HG03520 (cell line): ENCODE results near the gene PTHLH.

Experiments
- ATAC-seq: cut with Tn5 transposase; IDR thresholded peaks from one replicate; pipeline ENCODE4 v1.9.1; 2021; ENCODE audit warnings: mild to moderate bottlenecking, moderate library complexity; ENCODE audit not compliant: unreplicated experiment

Gene PTHLH

DNA sequence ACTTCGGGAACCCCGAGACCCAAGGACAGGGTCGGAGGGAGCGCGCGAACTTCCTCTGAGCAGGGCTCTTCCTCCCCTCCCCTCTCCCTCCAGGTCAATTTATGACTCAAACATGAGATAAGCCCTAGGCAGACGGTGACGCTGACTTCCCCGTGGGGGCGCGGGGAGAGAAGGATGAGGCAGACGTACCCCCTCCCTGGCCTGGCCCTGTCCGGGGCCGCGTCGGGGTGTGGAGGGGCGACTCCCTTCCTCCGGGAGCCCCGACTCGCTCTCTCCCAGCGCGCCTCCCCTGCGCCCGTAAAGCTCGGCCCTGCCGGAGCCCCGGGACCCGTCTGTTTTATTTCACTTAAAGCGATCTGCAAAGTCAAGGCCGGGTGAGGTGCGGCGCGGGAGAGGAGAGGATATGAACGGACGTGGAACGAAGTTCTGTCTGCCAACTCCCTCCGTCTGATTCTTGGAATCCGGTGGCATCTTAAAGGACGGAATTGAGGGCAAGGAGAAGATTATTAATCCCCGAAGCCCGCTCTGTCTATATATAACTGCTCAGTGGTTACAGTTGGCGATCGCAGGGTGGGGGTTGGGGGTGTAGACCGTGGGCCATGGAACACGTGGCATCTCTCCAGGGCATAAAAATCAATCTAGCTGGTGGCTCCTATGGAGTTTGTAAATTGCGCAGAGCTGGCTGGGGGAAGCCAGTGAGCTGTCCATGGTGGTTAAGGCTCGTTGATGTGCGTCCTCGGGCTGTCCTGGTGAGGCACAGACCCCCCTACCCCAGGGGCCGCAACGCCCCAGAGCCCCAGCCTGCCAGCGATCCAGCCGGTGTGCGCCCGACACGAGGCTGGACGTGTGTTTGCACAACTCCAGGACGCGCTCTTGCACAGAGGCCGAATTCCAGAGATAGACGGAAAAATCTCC, 2.9 kb upstream of the PTHLH start:
- no peak for ATAC-seq

DNA sequence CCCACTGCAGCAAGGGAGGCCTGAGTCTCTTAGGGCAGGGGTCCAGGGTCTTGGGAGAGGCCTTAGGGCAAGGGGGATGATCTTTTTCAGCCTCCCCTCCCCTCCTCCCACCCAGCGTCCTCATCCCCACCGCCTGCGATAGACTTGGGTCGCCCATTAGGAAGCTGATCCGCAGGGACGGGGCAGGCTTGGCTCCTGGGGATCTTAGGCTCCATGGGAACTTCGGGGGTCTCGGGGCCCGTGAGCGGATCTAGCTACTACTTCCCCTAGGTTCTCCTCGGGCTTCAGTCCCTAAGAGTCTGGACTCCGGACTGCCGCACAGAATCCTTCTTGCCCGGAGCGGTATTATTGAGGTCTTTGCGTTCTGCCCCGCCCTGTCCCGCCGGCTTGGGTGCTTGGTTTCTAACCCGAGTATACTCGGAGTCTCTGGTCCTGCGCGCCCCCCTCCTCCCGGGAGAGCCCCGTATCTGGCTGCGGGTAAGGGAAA, 2.2 kb upstream of the PTHLH start:
- no peak for ATAC-seq

DNA sequence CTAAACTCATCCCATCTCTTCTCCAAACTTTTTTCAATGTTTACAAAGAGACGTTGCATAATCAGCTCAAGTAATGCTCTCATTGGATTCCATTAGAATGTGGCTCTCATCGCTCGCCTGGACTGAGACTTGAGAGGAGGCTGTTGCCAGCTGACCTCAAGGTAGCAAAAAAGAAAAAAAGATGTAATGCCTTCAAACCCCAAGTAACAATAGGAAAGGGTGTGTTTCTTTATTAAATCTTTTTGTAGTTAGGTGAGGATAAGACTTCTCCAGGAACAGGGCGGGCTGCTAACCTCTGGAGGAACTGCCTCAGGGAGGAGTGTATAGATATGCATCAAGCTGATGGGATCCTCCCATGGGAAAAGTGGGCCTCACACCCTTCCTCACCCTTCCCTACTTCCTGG, 956 bp upstream of the PTHLH start:
- ATAC-seq = no peak

DNA sequence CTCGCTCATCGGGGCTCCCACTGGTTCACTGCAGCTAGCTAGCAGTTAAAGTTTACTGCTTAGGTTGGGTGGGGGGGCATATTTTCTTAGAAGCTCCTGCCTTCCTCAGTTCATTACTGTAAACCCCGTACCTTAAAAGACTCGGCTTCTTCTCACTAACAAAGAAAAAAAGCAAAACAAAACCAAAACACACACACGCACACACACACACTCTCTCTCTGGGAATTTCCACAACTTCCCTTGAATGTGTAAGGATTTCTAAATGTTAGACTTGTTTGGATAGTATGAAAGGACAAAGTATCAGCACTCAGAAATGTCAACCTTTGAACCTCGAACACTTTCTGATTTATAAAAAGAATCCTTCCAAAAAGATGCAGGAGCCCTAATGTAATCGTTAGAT, 927 bp downstream of the PTHLH start:
- no peak for ATAC-seq

DNA sequence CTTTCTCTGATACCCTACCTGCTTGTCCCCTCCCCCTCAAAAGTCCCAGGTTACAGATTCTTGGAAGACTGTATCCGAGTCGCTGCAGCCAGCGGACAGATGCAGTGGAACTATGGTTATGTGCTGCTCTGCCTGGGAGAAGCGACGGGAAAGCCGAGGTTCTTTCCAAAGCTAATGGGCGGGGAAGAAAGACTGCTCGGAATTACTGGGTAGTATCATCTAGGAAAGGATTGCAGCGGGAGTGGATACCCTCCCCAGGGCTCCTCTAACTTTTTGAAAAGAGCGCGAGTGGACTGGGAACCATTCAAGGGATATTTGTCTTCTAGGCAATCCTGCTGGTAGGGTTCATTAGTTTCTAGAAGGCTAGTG, 1.4 kb downstream of the PTHLH start:
- no peak for ATAC-seq

DNA sequence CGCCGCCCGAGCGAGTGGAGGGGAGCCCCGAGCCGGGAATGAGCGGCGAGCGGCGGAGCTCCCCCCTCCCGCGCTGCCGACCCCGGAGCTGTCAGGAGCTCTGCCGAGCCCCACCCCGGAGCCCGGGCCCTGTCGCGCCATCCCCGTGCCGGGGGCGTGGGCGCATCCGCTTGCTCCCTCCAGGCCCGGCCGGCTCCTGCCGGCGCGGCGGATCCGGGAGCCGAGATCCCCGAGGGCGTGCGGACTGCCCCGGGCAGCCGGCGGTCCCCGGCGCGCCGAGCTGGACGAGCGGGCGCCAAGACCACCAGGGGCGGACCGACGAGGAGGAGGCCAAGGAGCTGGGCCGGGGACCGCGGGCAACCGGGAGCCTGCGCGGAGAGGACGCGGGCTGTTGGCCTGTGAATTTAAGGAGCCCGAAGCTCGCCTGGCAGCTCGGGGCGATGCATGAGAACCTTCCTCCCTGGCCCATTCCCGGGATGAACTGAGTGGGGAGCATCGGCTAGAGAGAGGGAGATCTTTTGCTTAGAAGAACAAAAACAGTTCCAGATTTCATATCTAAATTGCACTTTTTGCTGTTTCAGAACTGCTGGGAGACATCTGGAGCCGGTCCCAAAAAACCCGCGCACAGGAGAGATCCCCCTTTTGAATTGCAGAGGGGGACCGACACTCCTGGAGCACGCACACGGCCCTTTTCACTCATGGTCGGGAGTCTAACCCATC, 2.0 kb downstream of the PTHLH start:
- peak; percentile 16 for ATAC-seq

GRCh38 chr12:27969624-27970400, 2.7 kb downstream of the PTHLH start:
- ATAC-seq = peak; percentile 75

- ATAC-seq = no peak
Observed at GRCh38 chr12:27968972-27969623, 3.4 kb downstream of the PTHLH start.

DNA sequence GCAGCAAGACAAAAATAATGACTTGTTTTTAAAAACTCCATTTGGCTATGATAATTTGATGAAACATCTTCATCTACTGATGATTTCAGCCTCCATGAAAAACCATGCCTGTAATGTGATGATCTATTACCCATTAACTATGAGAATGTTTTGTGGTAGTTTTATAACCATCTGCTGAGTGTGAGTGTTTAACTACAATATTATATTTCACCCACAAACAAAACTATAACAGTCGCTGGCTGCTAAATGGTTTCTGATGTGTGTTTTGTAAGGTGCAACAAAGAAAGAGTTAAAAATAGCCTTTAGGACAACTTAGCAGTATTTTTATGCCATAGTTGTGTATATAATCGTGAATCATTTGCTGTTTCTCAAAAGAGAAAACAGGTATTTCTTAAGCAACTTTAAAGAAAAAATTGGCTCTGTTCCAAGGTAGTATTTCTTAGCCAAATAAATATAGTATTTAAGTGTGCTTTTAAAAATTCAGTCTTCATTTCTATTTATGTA, 4.9 kb downstream of the PTHLH start:
- ATAC-seq = no peak

GRCh38 chr12:27966870-27967269, 5.7 kb downstream of the PTHLH start:
- ATAC-seq = peak; percentile 29

DNA sequence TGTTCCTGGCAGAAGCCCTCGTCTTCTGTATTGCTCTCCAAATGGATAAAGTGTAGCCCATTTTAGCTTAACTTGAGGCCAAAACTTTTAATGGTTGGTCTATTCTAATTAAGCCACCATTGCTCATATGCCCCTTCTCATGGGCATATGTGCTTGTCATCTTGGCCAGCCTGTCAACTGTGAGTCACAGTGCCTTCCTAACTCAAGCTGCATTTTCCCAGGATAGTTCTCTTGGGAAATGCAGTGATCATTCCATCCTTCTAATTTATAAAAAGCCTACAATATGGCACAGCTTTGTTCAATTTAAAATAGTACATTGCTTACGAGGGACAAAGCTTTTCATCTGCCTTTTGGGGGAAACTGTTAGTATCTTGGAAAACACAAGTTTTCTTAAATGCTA, 6.6 kb downstream of the PTHLH start:
- ATAC-seq = no peak

DNA sequence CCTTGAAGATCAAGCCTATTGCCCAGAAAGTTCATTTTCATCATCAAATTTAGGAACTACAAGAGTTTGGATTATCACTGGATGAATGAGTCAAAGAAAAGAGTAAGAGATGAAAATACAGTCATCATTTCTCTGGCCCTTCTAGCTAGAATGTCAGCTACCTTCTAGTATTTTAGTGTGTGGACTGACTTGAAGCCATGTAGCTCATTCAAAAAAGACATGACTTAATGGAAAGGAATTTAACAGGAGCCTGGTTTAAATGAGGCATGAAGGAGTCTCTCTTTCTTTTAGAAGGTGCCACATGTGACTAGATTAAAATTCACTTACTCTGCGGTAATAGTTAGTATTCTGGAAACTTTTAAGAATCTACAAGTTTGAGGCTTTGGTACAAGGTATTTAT, 7.1 kb downstream of the PTHLH start:
- ATAC-seq = no peak

- no peak for ATAC-seq
Observed at GRCh38 chr12:27964123-27964522, 8.4 kb downstream of the PTHLH start.

DNA sequence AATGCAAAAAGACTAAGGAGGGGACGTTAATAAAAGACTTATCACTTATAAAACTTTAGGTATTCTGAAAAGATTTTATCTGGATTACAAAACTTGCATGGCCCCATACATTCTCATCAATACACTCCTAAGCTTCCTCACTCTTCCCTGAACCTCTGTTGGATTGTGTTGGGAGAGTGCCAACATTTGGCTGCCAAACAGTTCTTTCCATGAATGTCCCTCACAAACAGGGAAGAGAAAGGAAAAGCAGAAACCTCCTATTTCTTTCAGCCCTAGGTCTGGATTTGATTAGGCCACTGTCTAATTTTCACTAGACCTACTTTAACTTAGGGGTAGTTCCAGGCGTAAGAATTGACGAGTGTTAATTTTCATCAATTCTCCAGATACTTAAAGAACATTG, 11.7 kb downstream of the PTHLH start:
- no peak for ATAC-seq

DNA sequence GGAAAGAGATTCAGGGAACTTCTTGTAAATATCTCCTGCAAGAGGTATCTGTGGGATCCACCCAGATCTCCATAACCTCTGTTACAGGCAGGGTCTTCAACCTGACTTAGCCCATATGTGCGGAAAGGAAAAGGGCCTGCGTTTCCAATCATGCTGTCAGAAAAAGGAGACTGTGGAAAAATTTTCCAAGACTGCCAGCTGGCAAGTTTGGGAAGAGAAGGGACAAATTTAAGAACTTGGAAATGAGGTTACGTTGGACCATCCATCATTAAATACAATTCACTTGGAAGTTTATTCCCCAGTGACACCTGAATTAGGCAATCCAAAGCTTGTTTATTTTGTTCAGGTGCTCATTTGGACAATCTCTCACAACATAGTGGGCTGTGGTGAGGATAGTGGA, 13.9 kb downstream of the PTHLH start:
- no peak for ATAC-seq

DNA sequence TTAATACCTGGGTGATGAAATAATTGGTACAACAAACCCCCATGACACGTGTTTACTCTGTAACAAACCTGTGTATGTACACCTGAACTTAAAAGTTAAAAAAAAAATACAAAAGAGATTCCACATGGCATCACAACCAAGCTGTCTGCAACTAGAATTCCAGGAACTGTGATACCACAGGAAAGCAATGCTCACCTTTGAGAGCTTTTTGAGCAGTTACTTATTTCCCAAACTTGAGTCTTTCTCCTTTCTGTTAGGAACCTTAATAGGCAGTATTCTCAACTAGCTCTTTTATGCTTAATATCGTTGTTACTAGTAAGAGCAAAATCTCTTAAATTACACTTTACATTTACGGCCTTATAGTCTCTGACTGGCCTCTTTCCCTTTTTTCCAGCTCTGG, 15.2 kb downstream of the PTHLH start:
- ATAC-seq = no peak

DNA sequence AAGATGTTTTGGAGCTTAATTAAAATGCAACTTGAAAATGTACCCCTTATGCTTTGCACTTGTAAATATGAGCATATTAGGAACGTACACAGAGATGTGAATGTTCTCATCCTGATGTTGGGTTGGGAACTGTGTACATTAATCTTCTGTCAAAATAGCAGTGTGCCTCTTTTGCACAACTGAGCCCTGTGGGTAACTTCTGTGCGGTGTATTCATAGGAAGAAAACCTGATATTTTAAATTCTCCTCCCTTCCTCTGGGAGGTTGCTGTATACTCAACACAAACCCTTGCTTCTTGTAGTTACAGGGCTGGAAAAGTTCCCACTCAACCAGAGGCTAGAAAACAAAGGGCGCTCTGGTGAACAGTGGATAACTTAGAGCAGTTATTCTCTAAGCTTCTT, 18.7 kb downstream of the PTHLH start:
- ATAC-seq = no peak

DNA sequence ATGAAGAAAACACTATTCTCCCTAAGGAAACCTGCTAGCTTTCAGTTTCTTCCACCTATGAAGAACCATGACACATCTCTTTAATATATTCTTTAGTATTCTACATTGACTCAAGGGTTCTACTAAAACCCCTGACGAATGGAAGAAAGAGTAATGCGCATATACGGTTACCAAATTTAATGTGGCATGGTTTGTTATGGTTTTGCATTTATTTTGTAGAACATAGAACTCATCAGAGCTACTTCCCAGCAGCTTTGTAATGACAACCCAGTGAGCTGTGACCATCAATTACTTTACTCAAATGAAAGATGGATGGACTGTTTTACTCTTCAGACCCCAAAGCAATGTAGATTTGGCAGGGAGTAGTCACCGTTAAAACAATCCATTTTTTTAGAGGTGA, 19.2 kb downstream of the PTHLH start:
- no peak for ATAC-seq

DNA sequence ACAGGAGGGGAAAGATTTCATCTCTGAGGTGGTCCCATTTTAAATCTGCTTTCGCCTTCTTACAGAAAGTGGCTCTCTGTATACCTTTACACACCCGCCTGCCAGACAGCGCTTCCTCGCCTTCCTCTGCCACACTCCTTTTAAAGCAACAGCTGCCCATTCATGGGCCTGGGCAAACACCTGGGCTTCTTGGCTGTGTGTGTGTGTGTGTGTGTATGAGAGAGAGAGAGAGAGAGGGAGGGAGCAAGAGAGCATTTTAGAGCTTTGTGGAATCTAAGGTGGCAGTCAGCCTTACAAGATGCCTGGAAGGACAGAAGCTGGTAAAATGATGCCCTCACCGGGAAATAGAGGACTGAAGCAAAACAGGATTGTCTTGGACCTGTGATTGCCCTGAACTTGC, 20.0 kb downstream of the PTHLH start:
- no peak for ATAC-seq

DNA sequence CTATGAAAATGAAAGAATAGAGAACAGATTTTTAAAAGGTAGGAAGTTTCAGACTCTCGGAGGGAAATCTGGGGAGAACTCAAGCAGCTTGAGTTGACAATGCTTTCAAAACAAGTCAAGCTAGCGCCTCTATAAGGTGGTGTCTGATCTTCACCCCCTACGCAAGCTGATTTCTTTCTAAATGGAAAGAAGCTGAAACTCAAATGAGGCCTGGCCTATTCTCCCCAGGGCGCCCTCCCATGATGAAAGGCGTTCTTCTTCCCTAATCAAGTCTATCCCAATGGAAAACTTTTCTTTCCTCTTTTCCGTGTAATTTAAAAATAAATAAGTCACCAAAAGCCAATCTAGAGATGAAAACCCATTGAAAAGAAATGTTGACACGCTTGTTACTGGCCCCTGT, 20.6 kb downstream of the PTHLH start:
- no peak for ATAC-seq

DNA sequence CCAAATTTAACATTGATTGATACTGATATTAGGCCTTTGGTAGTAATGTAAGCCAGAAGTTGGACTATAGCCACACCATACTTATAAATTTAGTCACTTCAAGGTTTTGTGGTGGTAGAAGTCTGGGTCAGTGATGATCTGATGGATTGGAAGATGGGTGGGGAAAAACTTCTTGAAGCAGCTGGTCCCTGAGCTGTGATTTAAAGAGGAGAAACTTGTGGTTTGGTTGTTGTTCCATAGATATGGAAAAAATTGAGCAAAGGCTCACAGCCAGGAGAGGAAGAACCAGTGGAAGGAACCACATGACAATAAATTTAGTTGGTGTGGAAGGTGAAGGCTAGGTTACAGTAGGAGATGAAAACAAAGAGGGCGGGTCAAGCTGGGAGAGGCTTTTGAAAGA, 26.1 kb downstream of the PTHLH start:
- no peak for ATAC-seq
